Upper lobe of left lung (tissue), 4 donors: ENCODE results near the gene PCARE.
"Not testable (repeated sequence)": the region's sequence is repeated elsewhere in the genome, so short reads cannot be mapped to it uniquely, and the experiment has no call there.

Experiments
- EP300 ChIP-seq, 4 donors: sonication (generic); formaldehyde crosslinking; IDR thresholded peaks; one replicate each; pipeline ENCODE4 v1.5.1; 2017; ENCODE audit warnings: antibody characterized with exemption in 4 of 4, control low read depth in 2 of 4
- POLR2A ChIP-seq, 4 donors: fragments of 450-650 bp; IDR thresholded peaks; one replicate each; pipeline ENCODE4 v1.5.1; 2016 to 2017; ENCODE audit warnings: antibody characterized with exemption in 4 of 4, mild to moderate bottlenecking in 2 of 4
- TF ChIP-seq, protein P1 (sequence below), 6 experiments: fragments of 450-650 bp in 4 of 6; fragments of 200-600 bp in 2 of 6; sonication (generic) in 2 of 6; IDR thresholded peaks; one replicate each; pipeline ENCODE4 v1.5.1; 2016 to 2019; ENCODE audit warnings: antibody characterized with exemption in 6 of 6

DNA sequence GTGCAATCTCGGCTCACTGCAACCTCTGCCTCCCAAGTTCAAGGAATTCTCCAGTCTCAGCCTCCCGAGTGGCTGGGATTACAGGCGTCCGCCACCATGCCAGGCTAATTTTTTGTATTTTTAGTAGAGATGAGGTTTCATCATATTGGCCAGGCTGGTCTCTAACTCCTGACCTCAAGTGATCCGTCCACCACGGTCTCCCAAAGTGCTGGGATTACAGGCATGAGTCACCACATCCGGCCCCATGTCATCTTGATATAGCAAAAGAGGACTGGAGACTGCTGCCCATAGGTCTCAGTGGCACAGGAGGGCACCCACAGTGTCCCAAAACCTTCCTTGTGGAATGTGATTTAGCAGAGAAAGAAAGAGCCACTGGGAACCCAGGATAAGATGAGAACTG, 16.0 kb upstream of the PCARE start:
- not testable (repeated sequence) for TF ChIP-seq POLR2A, EP300 (IDR thresholded peaks at IDR 0.05)
- TF ChIP-seq, protein P1, sequence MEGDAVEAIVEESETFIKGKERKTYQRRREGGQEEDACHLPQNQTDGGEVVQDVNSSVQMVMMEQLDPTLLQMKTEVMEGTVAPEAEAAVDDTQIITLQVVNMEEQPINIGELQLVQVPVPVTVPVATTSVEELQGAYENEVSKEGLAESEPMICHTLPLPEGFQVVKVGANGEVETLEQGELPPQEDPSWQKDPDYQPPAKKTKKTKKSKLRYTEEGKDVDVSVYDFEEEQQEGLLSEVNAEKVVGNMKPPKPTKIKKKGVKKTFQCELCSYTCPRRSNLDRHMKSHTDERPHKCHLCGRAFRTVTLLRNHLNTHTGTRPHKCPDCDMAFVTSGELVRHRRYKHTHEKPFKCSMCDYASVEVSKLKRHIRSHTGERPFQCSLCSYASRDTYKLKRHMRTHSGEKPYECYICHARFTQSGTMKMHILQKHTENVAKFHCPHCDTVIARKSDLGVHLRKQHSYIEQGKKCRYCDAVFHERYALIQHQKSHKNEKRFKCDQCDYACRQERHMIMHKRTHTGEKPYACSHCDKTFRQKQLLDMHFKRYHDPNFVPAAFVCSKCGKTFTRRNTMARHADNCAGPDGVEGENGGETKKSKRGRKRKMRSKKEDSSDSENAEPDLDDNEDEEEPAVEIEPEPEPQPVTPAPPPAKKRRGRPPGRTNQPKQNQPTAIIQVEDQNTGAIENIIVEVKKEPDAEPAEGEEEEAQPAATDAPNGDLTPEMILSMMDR (IDR thresholded peaks at IDR 0.05), result not testable (repeated sequence)
